Activated gamma-delta T cell treated with anti-CD3 and anti-CD28 coated beads, Interleukin-2, amount 50 U/mL, for 16 hours (primary cell): ENCODE results near the gene PDXK.

Source experiments
- DNase-seq: peaks from one replicate; pipeline ENCODE4 v3.0.0-alpha.2; 2020; ENCODE audit warnings: low read depth

PDXK gene

DNA sequence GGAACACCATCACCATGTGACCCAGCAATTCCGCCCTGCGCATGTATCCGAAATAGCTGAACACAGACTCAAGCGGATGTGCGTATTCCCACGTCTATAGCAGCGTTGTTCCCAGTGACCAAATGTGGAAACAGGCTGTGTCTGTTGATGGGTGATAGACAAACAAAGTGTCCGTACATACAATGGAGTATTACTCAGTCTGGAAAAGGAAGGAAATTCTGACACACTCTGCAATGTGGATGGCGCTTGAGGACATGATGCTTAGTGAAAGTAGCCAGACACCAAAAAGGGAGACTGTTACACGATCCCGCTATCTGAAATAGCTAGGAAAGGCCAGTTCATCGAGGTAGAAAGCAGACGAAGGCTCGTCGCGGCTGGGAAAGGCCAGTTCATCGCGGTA, 25.8 kb downstream of the PDXK start:
- DNase-seq: no peak

DNA sequence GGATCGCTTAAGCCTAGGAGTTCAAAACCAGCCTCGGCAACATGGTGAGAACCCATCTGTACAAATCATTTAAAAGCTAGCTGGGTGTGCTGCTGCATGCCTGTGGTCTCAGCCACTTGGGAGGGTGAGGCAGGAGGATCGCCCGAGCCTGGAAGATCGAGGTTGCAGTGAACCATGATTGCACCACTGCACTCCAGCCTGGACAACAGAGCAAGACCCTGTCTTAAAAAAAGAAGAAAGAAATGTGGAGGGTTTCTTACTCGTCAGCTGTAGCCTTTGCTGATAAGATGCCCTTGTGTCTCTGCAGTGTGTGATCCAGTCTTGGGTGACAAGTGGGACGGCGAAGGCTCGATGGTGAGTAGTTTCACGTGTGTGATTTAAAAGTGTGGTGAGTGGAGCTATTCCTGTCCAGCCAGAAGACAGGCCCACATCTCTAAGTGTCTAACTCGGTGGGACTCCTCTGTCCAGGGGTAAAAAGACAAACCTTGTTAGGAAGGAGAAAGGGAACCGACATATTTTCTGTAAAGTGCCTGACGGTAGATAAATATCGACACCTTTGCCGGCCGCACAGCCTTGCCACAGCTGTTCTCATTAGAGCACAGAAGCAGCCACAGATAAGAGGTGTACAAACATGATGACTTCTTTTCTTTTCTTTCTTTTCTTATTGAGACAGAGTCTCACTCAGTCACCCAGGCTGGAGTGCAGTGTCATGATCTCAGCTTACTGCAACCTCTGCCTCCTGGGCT, 27.0 kb downstream of the PDXK start:
- DNase-seq: no peak

DNA sequence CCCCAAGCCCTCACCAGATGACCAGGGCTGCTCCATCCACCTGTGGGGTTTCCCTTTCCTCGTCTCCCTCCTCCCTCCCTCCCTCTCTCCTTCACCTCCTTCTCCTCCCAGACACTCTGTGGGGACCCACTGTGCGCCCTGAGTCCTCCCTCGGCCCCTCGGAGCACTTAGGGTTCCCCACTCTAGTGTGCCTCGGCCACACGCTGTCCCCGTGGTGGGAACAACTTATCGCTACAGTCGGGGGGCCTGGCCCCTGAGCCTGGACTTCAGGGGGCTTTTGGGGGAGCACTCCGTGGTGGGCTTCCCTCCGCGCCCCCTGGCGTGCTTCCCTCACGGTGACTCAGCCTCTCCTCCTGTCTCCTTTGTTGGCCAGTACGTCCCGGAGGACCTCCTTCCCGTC, 29.7 kb downstream of the PDXK start:
- DNase-seq: no peak

DNA sequence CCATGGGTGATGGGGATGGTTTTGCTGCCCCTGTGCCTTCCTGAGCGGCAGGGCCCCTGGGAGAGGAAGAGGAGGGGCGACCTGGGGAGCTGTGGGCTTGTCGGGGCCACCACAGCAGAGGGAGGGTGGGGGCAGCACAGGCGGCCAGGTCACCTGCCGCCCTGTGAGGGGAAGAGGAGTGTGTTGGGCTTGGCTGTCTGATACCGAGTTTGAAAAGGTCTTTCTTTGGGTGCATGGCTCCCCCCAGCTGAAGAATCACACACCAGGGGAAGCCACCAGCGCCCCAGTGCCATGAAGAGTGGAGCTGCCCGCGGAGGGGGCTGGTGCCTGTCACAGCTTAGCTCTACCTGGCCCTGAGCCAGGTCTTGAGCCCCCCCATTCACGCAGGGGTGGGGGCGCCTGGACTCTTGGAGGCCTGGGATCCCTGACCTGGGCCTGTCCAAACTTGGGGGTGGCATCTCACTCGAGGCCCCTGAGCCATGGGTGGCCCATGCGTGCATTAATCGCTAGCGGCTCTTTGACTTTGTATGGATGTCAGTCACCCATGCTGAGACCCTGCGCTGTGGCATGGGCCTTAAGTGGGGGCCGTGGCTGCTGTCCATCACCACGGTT, 30.8 kb downstream of the PDXK start:
- no peak for DNase-seq

DNA sequence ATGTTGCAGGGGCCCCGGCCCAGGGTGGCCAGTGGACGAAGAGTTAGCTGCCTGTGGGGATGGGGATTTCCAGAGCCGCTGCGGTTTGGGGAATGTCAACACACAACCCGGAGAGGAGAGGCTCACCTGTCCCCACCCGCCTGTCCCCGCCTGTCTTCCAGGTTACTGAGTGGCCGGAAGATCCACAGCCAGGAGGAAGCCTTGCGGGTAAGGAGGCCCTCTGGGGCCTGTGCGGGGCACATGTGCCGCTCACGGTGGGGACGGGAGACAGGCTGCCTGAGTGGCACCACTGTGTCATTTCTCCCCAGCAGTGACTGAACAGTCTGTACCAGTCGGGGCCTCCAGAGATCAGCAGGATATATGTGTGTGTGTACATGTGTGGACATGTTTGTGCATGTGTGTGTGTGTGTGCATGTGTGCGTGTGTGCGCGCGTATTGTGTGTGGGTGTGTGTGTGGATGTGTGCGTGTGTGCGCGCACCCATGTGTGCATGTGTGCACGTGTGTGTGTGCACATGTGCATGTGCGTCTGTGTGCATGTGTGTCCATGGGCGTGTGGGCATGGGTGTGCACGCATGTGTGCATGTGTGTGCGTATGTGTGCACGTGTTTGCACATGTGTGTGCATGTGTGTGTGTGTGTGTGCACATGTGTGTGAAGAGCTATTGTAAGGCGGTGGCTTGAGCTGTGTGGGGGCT, 31.6 kb downstream of the PDXK start:
- DNase-seq: no peak

DNA sequence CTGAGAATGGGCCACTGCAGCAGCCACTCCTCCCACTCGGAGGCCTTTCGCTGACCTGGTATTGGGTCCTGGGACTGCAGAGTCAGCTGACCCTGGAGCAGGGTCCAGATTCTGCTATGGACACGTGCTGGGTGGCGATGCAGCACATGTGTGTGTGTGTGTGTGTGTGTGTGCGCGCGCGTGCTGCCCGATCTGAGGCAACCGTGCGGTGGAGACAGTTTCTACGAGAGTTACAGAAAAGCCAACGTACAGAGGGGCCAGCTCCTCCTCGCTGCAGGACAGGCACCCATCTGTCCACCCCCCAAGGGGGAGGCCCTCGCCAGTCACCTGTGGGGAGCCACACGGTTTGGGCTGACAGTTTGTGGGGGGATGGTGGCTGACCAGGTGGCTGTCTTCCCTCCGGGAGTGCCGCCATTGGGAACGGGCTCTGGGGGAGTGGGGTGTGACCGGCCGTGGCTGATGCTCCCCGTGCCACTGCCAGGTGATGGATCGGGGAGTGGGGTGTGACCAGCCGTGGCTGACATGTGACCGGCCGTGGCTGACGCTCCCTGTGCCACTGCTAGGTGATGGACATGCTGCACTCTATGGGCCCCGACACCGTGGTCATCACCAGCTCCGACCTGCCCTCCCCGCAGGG, 33.1 kb downstream of the PDXK start:
- DNase-seq: no peak

DNA sequence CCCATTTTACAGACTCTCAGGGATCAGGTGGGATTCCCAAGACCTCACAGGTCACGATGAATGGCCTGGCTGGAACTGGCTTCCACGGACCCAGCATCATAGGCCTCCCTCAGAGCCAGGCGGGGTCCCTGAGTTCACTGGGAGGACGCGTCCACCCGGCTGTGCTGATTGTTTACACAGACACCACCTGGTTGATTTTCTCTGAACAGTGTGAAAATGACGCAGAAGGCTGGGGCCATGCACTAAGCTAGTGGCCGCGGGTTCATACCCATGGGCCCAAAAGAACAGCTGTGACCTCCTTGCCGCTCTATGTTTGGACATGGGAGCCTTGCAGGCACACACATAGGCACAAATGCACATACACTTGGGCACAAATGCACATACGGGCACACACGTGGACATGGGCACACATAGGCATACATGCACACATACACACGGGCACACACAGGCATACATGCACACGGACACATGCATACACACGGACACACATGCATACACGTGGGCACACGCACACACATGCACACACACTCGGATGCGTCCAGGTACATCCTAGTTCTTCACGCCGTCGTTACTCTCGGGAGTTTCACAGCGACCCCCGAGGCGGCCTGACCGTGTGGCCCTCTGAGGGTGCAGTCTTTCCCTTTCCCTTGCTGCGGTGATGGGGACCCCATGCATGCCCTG, 34.0 kb downstream of the PDXK start:
- no peak for DNase-seq

DNA sequence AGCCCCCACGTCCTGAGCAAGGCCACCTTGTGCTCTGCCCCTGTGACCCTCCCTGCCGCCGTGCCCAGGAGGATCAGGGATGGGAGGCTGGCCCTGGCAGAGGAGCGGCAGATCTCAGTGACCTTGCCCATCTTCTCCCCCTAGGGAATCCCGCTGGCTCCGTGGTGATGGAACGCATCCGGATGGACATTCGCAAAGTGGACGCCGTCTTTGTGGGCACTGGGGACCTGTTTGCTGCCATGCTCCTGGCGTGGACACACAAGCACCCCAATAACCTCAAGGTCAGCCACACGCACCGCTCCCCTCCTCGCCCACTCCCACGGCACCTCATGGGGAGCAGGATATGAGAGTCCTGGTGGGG, 34.5 kb downstream of the PDXK start:
- no peak for DNase-seq

DNA sequence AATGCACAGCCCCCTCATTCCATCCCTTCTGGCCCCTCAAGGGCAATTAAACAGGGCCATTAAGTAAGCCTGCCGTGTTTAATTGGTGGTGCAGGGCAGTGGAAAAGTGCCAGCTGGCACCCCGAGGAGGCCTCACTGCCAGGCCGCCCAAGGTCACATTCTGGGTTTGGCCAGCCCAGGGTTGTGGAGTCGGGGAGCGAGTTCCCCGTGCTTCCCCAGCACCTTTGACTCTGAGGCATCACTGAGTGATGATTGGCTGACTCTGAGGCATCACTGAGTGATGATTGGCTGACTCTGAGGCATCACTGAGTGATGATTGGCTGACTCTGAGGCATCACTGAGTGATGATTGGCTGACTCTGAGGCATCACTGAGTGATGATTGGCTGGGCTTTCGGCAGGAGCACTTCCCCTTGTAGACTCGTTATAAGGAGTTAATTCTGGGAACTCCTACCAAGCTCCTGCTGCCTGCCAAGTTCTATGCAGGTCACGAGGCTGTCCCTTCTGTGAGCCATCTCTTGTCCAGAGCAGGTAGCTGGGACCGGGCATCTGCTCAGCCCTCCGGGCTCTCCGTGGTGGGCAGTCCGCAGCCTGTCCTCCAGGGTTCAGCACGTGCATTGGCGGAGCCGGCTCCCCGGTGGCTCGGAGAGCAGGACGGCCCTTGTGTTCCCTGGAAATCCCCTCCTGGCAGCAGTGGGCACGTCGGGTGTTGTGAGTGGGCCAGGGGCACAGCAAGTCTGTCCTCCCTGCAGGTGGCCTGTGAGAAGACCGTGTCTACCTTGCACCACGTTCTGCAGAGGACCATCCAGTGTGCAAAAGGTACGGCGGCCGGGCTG, 36.2 kb downstream of the PDXK start:
- DNase-seq: no peak

DNA sequence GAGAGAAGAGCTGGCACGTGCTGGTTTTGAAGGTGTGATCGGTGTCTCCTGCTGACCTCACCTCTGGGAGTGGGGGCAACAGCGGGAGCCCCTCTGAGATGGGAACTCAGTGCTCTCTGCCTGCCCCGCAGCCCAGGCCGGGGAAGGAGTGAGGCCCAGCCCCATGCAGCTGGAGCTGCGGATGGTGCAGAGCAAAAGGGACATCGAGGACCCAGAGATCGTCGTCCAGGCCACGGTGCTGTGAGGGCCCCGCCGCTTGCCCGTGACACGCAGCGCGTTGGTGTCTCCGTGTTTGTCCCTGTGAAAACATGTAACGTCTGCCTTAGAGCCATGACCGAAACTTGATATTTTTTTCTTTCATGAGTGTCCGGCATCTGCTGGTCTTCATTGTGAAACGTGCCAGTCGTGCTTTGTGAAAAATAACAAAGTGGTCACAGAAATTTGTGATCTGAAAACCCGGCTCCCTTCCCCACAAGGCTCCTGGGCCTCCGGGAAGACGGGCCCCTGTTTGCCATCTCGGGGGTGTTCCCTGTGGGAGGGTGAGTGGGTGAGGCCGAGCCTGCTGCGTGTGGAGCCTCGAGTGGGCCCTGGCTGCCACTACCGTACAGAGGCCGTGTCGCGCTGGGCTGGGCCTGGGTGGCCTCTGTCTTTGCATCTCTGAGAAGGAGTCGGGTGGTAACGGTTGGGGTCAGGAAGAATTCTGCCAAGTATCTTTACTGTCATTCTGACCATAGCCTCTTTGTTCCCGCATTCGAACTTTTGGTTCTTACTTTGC, 37.1 kb downstream of the PDXK start:
- DNase-seq: no peak

DNA sequence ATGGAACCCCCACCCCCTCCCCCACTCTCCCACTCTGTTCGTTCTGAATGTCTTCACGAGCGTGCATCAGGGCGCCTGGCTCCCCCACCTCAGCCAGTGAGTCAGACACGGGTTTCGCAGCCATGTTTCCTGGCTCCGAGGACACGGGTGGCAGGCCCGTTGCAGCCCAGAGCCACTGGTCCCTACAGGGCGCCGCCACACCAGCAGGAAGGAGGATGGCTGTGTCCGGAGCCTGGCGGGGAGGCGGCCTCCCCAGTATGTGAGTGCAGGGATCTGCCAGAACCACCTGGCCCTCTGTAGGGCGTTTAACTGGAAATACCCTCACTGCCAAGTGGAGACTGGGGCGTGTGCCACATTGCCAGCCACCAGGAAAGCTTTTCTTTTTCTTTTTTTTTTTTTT, 38.7 kb downstream of the PDXK start:
- no peak for DNase-seq

DNA sequence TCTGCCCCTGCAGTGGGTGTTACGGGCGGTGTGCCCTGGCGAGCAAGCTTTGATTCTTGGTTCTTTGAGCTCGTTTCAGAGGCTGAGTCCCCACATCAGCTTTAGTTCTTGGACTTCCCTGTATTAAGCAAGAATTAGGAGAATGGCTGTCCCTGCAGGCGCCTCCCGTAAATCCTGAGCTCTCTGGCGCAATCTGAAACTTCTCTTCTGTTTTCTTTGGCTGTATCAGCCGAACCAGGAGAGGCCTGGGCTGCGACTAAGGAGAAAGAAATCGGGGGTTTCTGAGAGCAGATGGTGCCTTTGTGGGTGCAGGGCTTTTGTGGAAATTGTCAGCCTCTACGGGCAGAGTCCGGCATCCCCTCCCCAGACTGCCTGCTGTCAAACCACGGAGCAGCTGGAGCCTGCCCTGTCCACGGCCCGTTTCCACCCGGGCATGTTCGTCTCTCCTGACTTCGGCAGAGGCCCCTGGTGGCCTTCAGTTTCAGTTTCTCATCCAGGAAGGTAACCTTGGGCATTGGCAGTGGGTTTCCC, 39.2 kb downstream of the PDXK start:
- DNase-seq: no peak

DNA sequence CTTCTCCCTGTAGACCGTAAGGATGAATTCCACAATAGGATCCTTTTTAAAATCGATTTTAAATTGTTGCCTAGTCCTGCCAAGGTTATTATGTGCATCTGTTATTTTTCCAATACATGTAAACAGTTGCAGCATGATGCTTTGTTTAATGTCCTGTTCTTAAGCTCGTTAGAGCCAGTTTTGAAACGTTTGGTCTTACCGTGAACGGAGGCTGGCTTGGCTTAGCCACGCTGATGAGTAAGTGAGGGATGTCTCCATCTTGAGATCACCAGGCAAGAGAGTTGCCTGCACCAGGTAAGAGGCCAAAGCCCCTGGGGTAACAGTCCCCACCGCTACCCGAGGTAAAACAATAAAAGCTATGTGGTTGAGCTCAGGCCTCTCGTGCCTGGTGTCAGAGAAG, 39.9 kb downstream of the PDXK start:
- no peak for DNase-seq

DNA sequence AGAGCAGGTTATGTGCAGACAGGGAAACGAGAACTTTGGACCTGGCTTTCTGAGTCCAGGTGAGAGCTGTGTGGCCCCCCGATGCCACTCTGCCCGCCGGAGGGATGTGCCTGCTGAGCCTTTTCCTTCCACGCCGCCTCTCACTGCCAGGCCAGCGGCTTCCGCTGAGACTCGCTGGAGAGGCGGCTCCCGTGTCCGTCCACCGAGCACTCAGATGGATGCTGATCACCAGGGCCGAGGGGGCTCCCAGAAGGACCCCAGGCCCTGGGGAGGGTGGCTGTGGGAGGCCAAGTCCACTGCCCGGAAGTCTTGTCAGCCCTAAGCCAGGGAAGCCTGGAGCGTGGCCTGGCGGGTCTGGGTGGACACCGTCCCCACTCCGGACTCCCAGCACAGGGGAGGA, 40.7 kb downstream of the PDXK start:
- no peak for DNase-seq

DNA sequence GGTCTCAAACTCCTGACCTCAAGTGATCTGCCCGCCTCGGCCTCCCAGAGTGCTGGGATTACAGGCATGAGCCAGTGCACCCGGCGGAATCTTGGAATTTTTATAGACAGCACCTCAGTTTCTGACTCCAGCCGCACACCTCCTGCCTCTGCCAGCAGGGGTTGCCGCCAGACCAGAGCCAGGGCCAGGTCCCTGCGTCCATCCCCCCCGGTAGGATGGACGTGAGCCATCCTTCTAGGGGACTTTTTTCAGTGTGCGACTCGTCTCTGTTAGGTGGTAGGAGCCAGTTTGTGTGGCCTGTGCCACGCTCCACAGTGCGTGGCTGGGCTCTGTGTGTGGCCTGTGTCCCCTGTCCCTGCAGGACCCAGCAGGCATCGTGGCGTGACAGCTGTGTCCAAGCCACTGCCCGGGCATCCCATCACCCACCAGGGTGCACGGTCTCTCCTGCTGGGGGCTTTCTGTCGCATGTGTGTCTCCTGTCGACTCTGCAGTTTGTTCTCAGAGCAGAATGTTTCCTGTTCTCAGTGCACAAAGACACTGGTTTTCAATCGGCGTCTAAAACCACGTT, 41.5 kb downstream of the PDXK start:
- DNase-seq: no peak

DNA sequence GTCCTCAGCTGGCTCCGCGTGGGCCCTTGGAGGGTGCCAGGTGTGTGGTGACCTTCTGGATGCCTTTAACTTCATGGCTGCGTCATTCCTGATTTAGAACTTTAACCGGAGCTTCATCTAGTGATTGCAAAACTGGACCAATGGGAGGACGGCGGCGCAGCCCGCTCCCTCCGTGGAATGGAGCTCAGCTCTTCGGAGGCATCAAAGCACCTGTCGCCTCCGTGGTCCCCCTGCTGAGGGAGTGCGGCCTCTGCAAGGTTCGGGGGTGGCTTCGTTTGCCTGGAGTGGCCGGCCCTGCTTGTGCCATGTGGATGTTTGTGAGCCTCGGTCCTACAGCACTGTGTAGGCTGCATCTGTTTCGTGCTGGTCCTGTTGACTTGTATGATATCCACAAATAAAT, 43.0 kb downstream of the PDXK start:
- DNase-seq: no peak

DNA sequence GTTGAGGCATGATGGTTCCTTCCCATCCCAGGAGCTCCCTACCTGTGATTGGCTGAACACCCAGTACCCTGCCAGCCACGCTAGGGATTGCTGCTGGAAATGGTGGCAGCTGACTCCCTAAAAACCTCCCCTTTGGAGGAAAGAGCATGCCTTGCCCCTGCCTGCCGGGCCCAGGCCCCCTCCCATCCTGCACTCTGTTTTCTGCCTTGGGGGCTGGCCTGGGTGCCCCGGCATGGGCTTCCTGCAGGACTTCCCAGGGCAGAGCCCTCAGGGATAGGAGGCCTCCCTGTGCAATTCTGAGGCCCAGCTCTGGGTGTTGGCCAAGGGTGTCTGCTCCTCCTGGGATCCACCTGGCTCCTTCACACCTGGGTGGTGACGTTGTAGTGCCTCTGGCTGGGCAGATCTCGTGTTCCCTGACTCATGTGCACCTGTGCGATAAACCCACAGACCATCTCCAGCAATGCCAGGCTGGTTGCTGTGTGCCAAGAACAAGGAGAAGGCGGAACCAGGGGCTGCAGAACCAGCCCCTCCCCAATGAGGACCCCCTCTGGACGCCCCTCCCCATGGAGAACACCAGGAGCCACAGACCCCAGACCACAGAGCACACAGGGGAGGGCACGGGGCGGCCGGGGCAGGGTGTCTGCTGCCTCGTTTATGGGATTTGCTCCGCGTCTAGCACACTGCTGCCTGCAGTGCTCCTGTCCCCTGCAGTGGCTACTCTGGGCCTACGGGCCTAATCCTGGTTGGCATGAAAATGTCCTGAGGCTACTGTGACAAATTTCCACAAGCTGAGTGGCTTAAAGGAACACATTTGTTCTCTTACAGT, 43.6 kb downstream of the PDXK start:
- DNase-seq: no peak

DNA sequence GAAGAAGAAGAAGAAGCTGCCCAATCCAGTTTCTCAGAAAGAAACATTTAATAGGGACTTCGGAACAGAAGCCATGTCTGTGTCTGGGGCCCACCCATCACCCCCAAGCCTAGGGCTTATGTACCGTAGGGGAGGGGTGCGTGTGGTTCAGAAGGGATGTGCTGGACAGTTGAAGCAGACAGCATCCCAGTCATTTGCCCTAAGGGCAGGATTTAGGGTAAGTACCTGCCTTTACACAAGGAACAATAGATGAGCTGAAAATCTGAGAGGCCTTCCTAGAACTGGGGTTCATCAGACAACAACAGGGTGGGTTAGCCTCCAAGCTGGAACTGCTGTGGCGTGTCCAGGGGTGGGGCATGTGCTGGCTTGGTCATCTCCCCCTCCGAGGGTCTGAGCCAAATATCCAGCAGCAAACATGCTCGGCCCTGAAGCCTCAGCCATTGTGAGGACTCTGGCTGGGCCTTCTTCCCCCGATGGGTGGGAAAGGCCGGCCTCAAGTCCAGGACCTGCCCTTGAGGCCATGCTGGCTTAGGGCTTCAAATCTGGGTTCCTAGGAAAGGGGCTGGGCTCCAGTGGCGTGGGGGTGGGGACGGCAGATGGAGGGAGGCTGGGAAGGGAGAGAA, 45.1 kb downstream of the PDXK start:
- no peak for DNase-seq
